OCI-M2 (cell line): ENCODE results near the gene KCNQ5.
"Not testable (repeated sequence)": the region's sequence is repeated elsewhere in the genome, so short reads cannot be mapped to it uniquely, and the experiment has no call there.

Experiments used
- DNase-seq: peaks from one replicate; lab custom pipeline; 2025; ENCODE audit not compliant: unreplicated experiment; lab: John Stamatoyannopoulos, UW

KCNQ5 gene

DNA sequence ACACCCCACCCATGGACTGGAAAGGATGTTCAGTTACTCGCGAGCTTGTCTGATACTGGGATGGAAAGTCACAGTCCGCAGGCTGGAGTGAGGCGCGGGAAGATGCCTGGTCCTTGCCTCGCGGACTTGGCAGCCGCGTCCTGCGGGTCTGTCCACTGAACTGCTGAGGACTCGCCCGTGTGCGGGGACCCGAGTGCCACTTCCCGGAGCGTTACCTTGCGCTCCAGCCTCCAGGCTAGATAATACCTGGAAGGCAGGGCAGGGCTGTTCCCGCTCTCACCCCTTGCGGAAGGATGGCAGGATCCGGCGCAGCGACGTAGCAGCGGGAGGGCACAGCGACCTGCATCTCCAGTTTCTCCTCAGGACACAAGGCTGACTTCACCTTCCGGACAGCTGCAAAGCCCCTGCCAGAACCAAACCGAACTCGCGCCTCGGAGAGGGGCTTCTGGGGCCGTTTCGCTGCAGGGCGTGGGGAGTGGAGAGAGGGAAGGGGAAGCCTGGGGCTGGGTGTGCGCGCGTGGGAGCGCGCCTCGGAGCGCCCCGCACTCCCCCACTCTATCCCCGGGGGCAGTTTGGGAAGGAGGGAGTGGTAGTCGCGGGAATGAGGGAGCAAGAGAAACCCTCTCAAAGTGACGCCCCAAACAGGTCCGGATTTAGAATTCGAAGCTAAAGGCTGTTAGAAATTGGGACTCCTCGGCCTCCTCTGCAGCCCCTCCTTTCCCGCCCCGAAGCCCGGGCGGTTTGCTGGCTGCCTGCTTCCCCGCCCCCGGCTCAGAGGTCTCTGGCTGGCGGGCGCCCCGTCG, at the start of gene KCNQ5:
Gene KCNQ5 (plus strand): TSS at position 774 of the 803 bp plus-strand sequence.
- DNase-seq, result no peak

DNA sequence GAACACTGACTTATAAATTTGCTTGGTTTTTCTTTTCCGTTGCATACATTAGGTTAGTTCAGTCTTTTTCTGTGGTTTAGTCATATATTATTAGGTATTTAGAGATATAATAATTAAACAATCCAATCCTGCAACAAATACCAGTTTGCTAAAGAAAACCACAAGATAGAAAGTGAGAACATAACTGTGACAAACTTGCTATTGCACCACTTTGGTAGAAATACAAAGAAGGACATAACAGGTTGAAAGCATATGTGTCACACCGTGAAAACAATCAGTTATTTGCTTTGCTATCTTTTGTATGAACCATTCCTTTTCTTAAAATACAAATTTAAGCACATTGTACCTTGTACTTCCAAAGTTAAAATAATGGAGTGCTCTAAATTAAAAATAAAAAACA, 42.0 kb upstream of the KCNQ5 start:
- no peak for DNase-seq

DNA sequence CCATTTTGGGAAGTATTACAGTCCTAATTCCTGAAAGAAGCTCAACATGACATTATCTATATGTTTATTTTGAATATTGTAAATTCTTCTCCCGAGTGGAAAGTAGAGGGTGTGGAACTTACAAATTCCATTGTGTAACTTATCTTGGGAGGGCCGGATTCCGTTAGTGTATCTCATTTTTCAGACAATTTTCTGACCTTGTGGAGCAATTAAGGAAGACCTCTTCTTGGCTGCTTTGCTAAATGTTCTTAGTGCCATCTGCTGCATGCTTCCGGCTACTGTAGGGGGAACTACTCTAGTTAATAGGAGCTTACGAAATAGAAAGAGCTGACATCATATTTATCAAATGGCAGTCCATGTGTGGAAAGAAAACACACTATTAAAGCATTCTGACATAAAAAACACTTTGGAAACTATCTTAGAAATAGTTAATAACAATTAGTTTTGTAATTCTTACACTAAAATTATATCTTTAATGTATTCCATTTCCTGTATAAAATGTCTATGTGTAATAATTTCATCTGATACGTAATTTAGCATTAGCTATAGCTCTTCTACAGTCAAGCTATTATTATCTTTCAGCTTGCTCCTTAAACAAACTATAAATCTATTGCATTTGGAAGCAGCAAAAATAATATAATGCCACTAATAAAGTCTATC, 41.5 kb upstream of the KCNQ5 start:
- peak; percentile 25 for DNase-seq

DNA sequence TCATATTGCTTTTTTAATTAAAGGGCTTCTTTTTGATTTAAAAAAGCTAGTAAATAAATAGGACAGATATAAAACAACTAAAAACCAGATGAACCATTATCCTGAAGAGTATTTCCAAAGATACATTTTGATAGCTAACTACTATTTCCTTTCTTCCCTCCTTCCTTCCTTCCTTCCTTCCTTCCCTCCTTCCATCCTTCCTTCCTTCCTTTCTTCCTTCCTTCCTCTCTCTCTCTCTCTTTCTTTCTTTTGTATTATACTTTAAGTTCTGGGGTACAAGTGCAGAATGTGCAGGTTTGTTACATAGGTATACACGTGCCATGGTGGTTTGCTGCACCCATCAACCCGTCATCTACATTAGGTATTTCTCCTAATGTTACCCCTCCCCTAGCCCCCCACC, 40.9 kb upstream of the KCNQ5 start:
- DNase-seq, result not testable (repeated sequence)

DNA sequence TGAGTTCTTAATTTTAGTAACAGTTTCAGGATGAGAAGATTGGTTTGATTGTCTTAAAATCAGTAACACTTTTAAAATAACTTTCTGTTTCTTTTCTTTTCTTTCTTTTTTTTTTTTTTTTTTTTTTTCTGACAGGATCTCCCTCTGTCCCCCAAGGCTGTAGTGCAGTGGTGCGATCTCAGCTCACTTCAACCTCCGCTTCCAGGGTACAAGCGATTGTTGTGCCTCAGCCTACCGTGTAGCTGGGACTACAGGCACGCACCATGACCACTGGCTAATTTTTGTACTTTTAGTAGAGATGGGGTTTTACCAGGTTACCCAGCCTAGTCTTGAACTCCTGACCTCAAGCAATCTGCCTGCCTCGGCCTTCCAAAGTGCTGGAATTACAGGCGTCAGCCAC, 33.7 kb upstream of the KCNQ5 start:
- no peak for DNase-seq

DNA sequence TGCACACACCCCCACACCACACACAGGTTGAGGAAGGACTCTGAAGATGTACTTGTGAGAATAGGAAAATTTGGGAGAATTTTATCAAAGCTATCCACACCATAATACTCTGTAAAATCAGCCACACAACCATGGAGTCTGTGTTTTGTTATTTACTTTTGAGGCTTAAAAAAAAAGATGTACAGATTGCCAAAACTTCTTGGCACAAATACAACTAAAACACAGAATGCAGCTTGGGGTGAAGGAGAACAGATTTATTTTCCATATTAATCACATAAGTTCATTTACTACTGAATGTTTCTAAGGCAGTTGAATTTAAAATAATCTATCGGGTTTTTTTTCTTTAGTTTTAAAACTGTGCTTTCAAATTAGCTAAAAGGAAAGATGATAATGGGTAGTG, 32.8 kb upstream of the KCNQ5 start:
- no peak for DNase-seq

DNA sequence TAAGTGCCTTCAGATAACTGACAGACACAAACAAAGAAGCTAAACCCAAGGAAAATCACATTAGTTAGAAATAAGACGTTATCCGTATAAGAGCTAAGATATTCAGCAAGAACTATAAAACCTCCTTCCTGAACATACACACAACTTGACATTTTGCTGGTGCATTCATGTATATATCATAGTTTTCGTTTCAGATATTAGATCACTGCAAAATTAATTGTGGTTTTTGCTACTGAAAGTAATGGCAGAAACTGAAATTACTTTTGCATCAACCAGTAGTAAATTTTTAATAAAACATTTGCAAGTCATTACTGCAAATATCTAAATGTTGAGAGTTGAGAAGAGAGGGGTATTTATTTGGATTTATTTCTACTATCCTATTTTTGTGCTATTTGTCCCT, 26.1 kb upstream of the KCNQ5 start:
- DNase-seq, result no peak

DNA sequence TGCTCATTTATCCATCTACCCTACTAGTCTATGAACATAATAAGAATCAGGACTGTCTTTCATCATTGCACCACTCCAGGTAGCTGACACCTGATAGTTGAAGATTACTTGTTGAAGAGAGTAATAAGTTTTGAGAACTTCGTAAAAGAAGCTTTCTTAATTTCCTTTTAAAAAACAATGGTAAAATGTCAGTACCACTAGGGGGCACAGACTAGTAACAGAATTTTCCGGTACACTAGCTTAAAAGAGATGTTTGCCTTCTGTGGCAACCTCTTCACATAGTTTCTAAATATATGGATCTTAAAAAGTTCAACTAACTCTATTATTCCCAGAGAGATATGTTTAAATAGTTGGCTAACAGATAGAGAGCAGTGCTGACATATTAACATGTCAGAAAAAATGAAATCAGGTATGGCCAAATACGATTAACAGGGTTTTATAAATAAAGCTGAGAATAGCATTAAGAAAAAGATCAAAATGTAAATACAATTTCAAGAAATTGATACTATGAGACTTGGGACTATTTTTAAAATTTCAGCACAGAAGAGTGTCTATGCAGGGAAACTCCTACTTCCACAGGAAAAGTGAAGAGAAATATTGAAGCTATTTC, 5.4 kb upstream of the KCNQ5 start:
- DNase-seq, result no peak

DNA sequence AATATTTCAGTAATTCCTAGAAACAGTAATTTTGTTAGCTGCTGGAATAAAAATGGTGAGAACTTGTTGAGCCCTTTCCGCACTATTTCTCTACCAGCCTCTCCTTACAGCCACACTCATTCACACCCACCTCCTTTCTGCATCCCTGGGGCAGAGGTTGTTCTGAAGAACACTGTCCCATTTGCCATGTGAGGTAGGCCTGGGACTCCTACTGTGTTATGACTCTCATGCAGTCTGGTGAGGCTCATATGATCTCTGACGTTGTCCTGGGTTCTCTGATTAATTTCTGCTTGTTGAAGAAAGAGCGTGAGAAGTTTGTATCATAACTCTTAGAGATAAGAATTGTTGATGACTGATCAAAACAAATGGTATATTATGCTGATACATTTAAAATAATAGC, 4.1 kb upstream of the KCNQ5 start:
- no peak for DNase-seq

DNA sequence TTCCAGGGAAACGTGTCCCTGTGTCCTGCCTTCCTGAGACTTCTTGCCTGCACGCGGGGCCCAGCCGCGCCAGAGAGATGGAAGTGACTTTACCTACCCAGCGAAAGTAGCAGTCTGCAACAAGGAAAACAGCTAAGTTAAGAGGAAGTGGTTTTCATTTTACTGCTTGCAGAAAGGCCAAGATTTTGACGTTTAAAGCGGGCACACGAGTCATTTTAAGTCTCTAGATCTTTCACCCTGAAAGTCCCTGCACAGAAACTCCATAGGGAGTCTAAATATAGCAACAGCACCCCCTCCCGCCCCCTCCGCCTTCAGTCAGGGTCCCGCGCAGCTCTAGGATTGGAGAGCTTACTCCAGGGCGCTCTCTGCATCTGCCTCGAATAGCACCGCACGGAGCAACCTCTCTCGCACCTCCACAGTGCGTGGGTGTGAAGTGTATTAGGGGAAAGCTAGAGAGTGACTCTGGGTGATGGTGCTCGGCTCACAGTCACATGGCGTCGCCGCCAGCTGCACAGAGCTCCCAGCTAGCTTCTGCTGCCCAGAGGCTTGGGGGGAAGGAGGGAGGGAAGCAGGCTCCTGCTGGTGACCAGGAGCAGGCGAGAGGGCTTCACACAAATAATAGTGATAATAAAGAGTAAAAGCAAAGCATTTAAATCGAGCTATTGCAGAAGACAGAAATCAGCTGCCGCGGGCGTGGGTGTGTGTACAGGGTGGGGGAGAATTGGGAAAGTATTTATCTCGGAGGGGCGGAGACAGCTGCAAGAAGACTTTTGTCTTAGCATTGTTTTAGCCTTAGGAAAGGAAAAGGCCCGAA, 1.8 kb upstream of the KCNQ5 start:
- no peak for DNase-seq

DNA sequence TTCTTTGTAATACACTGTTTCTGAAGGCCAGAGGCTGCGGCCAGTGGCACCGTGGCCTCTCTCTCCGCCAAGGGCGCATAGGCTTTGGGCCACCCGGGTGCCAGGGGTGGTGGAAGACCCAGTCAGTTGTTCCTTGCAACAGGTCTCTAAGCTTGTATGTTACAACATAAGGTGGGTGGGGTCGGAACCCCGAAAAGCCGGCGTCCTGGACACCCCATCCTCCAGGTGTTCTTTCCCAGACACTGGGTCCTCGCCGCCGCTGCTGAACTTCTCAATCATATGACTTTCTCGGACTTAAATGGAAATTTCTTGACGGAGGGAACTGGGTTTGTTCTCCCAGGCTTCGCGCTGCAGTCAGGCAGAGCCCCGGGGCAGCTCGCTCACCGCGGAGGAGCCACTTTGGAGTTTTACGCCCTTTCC, 983 bp upstream of the KCNQ5 start:
- DNase-seq, result no peak

DNA sequence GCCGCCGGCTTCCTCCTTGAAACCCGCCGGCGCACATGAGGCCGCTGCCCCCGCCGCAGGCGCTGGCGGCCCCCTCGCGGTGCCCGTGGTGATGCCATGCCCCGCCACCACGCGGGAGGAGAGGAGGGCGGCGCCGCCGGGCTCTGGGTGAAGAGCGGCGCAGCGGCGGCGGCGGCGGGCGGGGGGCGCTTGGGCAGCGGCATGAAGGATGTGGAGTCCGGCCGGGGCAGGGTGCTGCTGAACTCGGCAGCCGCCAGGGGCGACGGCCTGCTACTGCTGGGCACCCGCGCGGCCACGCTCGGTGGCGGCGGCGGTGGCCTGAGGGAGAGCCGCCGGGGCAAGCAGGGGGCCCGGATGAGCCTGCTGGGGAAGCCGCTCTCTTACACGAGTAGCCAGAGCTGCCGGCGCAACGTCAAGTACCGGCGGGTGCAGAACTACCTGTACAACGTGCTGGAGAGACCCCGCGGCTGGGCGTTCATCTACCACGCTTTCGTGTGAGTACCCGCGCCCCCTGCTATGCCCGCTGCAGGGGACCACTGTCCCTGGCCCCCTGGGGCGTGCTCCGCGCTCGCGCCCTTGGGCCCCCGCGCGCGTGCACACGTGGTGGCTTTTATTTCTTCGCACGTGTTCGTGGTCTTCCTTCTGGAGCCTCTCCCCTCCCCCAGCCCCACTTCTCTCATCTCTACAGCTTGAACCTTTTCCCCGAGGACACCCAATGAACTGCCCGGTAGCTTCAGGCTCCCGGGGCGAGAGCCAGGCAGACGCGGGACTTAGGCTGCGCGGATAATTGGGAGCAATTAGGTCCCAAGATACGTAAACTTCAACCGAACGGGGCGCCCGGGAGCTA, 453 bp downstream of the KCNQ5 start:
- no peak for DNase-seq

DNA sequence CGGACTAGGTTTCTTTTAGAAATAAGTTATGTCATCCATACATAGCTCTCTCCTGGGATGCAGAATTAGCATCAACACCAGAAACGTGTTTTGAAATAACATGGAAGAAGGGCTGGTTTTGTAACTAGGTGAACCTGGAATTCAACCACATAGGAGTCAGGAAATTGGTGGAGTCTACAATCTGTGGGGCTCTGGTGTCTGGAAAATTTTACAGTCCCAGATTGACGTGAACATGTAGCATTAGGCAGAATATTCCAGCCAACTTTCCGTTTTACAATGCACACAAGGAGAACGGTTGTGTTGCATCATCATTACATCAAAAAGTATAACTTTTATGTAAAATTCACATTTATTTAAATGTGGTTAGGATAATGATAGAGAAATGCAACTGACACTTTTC, 1.9 kb downstream of the KCNQ5 start:
- no peak for DNase-seq

DNA sequence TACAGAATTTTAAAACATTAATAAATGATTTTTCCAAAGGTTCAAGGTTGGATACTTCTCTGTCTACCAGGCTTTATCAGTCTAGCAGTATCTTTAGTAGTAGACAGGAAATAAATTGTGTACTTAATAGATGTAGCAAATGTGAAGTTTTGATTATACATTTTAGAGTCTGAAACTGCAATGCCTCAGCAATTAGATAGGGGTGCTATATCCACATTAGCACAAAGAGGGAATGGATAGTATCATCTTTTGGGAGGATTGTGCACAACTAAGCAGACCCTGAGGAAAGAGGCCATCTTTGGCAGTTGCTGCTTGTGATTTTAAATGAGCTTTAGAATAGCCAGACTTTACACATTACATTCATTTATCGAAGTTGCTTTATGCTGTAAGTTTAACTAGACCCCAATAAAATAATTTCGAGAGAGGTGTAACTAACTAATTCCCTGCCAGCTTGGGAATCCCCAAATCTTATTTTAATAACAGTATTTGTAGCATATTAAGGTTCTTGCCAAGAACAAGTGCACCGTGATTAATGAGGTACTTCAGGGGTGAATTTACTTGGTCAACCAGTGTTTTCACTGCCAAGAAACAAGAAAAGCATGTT, 2.8 kb downstream of the KCNQ5 start:
- no peak for DNase-seq

DNA sequence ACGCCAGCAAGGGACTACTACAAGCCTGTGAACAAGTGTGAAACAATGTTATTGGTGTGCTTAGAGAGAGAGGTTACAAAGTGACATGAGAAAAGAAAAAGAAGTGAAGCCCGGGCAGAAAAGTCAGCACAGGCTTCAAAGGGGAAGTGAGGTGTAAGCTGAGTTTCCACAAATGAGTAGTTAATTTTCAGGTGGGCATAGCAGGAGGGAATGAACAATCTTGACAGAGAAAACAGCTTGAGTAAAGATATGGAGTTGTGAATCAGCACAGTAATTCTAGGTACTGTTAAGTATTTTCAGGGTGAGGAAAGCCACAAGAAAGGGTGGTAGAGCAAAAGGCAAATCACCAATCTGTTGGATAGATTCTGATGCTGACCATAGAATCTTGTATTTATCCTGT, 4.3 kb downstream of the KCNQ5 start:
- no peak for DNase-seq

DNA sequence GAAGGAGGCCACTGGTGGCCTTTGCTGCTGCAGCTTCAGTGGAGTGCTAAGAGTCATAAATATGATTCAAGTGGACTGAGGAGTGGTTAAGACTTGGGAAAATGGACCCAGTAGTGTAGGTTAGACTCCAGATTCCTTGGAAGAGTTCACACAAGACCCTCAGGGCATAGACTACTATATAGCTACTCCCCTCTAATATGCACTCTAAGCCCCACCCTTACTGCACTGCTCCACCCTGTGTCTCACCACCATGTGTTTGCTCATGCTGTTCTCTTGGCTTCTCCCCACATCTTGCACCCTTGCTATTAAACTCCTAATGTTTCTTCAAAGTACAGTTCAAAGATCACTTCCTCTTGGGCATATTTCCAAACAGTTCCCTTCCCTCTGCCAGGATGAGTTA, 5.7 kb downstream of the KCNQ5 start:
- DNase-seq, result no peak

DNA sequence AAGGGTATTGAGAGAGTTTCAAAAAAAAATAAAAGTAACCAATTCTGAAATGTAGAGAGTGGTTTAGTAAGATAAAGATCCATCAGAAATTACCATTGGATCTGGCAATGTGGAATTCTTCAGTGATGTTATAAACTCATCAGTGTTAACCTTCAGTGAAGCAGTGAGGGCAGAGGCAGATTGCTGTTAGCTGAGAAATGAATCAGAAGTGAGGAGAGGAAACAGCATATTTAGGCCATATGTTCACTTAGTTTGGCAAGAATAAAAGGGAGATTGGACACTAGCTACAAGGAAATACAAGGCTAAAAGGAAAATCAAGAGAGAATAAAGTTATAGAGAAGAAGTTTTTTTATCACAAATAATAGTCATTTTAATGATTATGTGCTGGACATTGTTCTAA, 9.6 kb downstream of the KCNQ5 start:
- DNase-seq, result no peak

DNA sequence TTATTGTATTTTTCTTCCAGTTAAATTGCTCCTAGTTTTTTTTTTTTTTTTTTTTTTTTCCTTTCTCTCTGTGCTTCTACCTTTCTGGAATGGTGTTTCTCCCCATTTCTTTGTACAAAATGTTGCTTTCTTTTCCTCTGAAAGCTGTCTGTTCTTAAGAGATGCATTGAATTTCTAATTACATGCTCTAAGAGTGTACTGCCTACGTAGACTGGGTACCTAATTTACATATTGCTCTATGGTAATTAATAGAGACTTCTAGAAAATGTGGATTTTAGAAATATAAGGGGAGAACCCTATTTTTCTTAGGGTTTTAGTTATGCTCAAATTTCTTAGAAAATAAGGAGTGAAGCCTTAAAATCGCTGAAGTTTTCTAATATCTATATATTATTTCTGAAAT, 13.8 kb downstream of the KCNQ5 start:
- DNase-seq, result no peak

DNA sequence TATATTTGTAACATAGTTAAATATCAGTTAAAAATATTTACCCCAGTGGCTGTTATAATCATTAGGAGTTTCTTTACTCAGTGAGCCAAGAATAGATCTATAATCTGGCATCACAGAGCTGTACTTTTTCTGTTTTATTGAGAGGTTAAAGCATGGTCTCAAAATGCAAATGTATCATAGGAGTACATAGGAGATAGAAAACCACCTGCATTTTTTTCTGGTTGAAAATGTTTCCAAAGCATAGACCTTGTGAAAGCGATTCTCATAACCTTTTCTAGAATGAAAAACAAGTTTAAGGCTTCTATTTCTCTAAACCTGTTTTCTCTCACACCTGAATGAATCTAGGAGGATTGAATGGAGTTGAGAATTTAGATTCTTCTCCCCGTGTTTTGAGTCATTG, 14.4 kb downstream of the KCNQ5 start:
- DNase-seq, result no peak

DNA sequence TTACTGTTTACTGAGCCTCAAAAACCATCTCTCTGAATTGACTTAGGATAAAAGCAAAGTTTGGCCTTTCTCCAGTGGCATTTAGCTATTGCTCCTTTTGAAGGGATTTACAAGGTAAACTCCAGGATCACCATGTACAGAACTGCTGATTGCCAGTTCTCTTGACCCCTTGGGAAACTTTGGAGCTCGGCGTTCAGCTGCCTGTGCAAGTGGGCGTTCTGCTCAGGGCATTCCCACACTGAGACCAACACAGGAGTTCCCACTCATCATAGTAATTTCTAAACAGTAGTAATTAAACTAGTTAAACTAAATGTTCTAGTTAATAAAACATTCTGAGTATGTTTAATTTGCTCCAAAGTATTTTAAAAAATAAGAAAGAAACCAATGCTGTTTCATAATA, 14.9 kb downstream of the KCNQ5 start:
- no peak for DNase-seq
